ENCODE data around the gene ATP12A. TPM values are rescaled to one million over a fixed set of nuclear protein-coding genes. Genes with fewer than 3 reads are reported as not detected.

Gene ATP12A
- total RNA-seq, 2 donors from 2014 or later: not detected

DNA sequence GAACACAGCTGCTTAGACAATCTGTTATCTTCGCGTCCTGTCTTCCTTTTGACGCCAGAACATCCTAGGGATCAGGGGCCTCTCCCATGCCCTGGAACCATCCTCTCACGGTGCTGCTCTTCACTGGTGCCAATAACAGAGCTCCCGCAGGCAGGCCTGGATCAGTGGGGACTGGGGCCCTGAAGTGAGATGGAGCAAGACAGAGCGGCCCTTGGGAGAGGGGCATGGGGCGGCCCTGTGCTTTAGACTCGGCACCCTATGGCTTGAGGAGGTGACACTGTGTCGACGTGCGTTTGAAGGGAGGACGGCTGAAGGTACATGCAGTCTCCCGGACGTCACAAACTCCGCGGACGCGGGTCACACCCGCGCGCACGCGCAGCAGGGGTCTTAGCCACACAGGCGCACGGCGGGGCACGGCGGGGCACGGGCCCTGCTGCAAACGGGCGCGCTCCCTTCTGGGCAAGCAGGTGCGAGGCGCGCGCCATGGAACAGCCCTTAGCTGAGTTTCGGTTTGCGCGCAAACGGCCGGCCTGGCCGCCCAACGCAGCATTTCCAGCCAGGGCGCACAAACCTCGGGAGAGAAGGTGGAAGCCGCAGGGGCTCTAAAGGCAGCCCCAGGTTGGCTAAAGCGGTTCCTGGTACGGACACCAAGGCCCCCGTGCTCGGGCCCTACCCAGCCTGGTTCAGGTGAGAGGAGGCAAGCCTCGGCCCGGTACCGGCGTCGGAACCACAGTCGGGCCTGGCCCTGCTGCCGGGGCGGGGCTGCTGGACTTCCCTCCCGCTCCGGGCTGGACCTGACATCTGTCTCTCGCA, 67.2 kb downstream of the ATP12A start:
- no peak for DNase-seq (ENCODE audit: low spot score)
- Histone ChIP-seq H3K4me1 (peaks cover 0 to 25% of the 10 kb centered on the region in 2 donors), H3K27ac (no peak overlapping the region), H3K4me3 (peak overlapping the region in 1 of 2 donors; percentile 43), H3K27me3 (peaks cover 4 to 18% of the 10 kb centered on the region in 2 donors), H3K9me3 (no peaks in the 10 kb centered on the region), H3K36me3 (no peaks in the 10 kb centered on the region)
- TF ChIP-seq, protein P1, sequence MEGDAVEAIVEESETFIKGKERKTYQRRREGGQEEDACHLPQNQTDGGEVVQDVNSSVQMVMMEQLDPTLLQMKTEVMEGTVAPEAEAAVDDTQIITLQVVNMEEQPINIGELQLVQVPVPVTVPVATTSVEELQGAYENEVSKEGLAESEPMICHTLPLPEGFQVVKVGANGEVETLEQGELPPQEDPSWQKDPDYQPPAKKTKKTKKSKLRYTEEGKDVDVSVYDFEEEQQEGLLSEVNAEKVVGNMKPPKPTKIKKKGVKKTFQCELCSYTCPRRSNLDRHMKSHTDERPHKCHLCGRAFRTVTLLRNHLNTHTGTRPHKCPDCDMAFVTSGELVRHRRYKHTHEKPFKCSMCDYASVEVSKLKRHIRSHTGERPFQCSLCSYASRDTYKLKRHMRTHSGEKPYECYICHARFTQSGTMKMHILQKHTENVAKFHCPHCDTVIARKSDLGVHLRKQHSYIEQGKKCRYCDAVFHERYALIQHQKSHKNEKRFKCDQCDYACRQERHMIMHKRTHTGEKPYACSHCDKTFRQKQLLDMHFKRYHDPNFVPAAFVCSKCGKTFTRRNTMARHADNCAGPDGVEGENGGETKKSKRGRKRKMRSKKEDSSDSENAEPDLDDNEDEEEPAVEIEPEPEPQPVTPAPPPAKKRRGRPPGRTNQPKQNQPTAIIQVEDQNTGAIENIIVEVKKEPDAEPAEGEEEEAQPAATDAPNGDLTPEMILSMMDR (IDR thresholded peaks at IDR 0.05): no peak

DNA sequence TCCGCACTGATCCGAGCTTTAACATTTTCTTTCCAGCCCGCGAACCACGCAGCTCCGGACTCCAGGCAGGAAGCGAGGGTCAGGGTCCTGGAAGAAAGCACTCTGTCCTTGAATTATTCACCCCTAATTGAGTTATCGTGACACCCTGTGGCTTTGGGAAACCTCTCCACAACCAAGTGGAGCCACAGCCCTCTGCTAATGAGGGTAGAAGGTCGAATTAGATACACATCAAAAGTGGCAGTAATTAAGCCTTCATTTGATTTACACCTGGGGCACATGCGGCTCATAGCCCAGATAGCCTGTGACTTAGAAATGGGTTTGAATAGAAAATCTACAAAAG, 67.8 kb downstream of the ATP12A start:
- Histone ChIP-seq H3K27me3 (peaks cover 4 to 18% of the 10 kb centered on the region in 2 donors), H3K4me1 (peaks cover 0 to 25% of the 10 kb centered on the region in 2 donors), H3K9me3 (no peaks in the 10 kb centered on the region), H3K4me3 (peak overlapping the region in 1 of 2 donors; percentile 43), H3K36me3 (no peaks in the 10 kb centered on the region), H3K27ac (no peak overlapping the region)
- no peak for DNase-seq (ENCODE audit: low spot score)
- TF ChIP-seq, protein P1 (IDR thresholded peaks at IDR 0.05): no peak

DNA sequence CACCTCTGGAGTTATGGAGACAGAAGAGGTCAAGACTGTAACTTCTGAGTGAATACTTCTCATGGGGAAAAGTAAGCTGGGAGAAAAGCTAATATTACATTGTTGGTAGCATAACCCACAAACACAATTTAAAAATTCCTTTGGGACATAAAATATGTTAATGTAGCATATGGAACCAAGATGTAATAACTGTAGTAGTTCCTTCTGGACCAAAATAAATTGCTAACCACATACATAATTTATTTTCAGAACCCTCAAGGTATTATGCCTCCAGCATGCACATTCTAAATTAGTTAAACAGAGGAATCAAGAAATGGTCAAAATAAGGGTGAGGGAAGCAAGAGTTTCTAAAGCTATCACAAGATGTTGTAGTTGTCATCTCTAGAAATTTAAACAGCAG, 79.0 kb downstream of the ATP12A start:
- no peak overlapping the region for H3K4me3 ChIP-seq

More for the DNA sequence above, 79.0 kb downstream of the ATP12A start:
- Histone ChIP-seq H3K36me3 (no peaks in the 10 kb centered on the region), H3K27me3 (no peaks in the 10 kb centered on the region), H3K27ac (no peak overlapping the region), H3K9me3 (no peaks in the 10 kb centered on the region), H3K4me1 (no peaks in the 10 kb centered on the region)
- DNase-seq (ENCODE audit: low spot score): no peak
- TF ChIP-seq, protein P1 (IDR thresholded peaks at IDR 0.05): no peak

Other genes with a start within 250 kb of the ATP12A start
- 10 to 100 TPM; 21.2 to 22.1 TPM for gene PARP4, start 167.6 kb upstream of the ATP12A start, total RNA-seq
- not detected for gene RNF17, start 83.8 kb downstream of the ATP12A start, total RNA-seq